ENCODE results near the gene HGS. TPM values are rescaled to one million over a fixed set of nuclear protein-coding genes. Genes with fewer than 3 reads are reported as not detected.

Gene HGS
- polyA plus RNA-seq, 1 donor from 2014 or later: 81.1 TPM

GRCh38 chr17:81685108-81685507 is 1.3 kb downstream of the HGS start:
- H3K9me3 ChIP-seq (ENCODE audit: low read length): no peaks in the 10 kb centered on the region

GRCh38 chr17:81686614-81687013 is 2.8 kb downstream of the HGS start:
- Histone ChIP-seq H3K9ac (ENCODE audit: low read length) (no peak overlapping the region), H3K9me3 (ENCODE audit: low read length) (no peaks in the 10 kb centered on the region), H3K4me2 (ENCODE audit: low read length) (no peak overlapping the region), H3K79me2 (replicated peaks; ENCODE audit: insufficient read depth, low read length) (peaks cover 34% of the 10 kb centered on the region), H3K36me3 (ENCODE audit: insufficient read depth, low read length) (no peaks in the 10 kb centered on the region), H3F3A (ENCODE audit: insufficient read depth, low read length, poor library complexity, severe bottlenecking) (no peaks in the 10 kb centered on the region), H3K9me2 (ENCODE audit: insufficient read depth, low read length) (no peaks in the 10 kb centered on the region), H3K27ac (ENCODE audit: low read length) (no peak overlapping the region), H3K27me3 (ENCODE audit: insufficient read depth, low read depth, low read length) (no peaks in the 10 kb centered on the region), H4K20me1 (ENCODE audit: insufficient read depth) (peaks cover 7% of the 10 kb centered on the region), H3K4me3 (ENCODE audit: low read length) (no peak overlapping the region), H2AFZ (ENCODE audit: low read depth, low read length) (no peak overlapping the region)
- no peak for TF ChIP-seq RAD21 (conservative IDR thresholded peaks at IDR 0.05)
- TF ChIP-seq REST (IDR thresholded peaks at IDR 0.05; ENCODE audit: borderline replicate concordance): no peak
- TF ChIP-seq SMC3 (conservative IDR thresholded peaks at IDR 0.05; ENCODE audit: poor library complexity): no peak
- TF ChIP-seq EZH2 (IDR thresholded peaks at IDR 0.05; ENCODE audit: borderline replicate concordance, insufficient read depth, low read length, poor library complexity, severe bottlenecking): no peak
- no peak for TF ChIP-seq CTCF (IDR thresholded peaks at IDR 0.05; ENCODE audit: poor library complexity, severe bottlenecking)
- TF ChIP-seq TAF1 (IDR thresholded peaks at IDR 0.05; ENCODE audit: low read depth): no peak

More at GRCh38 chr17:81685108-81685507, 1.3 kb downstream of the HGS start:
- H3K27ac ChIP-seq (ENCODE audit: low read length): no peak overlapping the region
- peak overlapping the region; percentile 80 for H3K9ac ChIP-seq (ENCODE audit: low read length)
- H3K4me2 ChIP-seq (ENCODE audit: low read length): no peak overlapping the region
- H2AFZ ChIP-seq (ENCODE audit: low read depth, low read length): no peak overlapping the region
- no peaks in the 10 kb centered on the region for H3K27me3 ChIP-seq (ENCODE audit: insufficient read depth, low read depth, low read length)
- H3K79me2 ChIP-seq (replicated peaks; ENCODE audit: insufficient read depth, low read length): peaks cover 37% of the 10 kb centered on the region
- no peaks in the 10 kb centered on the region for H3K36me3 ChIP-seq (ENCODE audit: insufficient read depth, low read length)
- no peaks in the 10 kb centered on the region for H3K9me2 ChIP-seq (ENCODE audit: insufficient read depth, low read length)
- H3F3A ChIP-seq (ENCODE audit: insufficient read depth, low read length, poor library complexity, severe bottlenecking): no peaks in the 10 kb centered on the region
- TF ChIP-seq POLR2AphosphoS5 (IDR thresholded peaks at IDR 0.05) (no peak), TAF1 (IDR thresholded peaks at IDR 0.05; ENCODE audit: low read depth) (no peak), MXI1 (conservative IDR thresholded peaks at IDR 0.05; ENCODE audit: poor library complexity, severe bottlenecking) (no peak), RAD21 (conservative IDR thresholded peaks at IDR 0.05) (no peak), CTCF (IDR thresholded peaks at IDR 0.05; ENCODE audit: poor library complexity, severe bottlenecking) (no peak), EP300 (conservative IDR thresholded peaks at IDR 0.05; ENCODE audit: poor library complexity, severe bottlenecking) (no peak), EZH2 (IDR thresholded peaks at IDR 0.05; ENCODE audit: borderline replicate concordance, insufficient read depth, low read length, poor library complexity, severe bottlenecking) (no peak), SMC3 (conservative IDR thresholded peaks at IDR 0.05; ENCODE audit: poor library complexity) (no peak), REST (IDR thresholded peaks at IDR 0.05; ENCODE audit: borderline replicate concordance) (no peak)
- H4K20me1 ChIP-seq (ENCODE audit: insufficient read depth): peaks cover 7% of the 10 kb centered on the region
- H3K4me3 ChIP-seq (ENCODE audit: low read length): peak overlapping the region; percentile 100
